SK-N-MC (cell line): ENCODE data around the gene OR5K2.

Source experiments
- EZH2 ChIP-seq: fragments of 200-600 bp; sonication (generic); IDR thresholded peaks from one replicate; pipeline ENCODE4 v1.6.1; 2017; ENCODE audit warnings: antibody characterized with exemption
- POLR2AphosphoS5 ChIP-seq: IDR thresholded peaks from 2 replicates; pipeline ENCODE4 v1.6.1; 2012; ENCODE audit warnings: mild to moderate bottlenecking, low read depth, low read length, borderline replicate concordance

DNA sequence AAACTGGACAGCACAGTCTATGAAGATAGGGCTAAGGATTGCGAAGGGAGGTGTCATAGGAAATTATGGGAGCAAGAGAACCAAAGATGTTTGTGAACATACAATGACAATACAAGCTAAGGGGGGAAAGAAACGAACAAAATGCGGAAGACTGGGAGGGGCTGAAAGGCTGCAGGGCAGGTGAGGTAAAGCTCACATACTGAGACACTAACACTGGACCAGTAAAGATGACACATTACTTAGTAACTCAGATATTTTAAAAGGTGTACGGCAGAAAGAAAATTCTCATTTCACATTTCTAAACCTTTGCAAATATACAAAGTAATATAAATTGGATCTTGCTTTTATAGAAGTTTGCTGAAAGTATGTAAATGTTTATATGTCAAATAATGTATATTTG, 15.1 kb downstream of the OR5K2 start:
- no peak for TF ChIP-seq POLR2AphosphoS5
- TF ChIP-seq EZH2, result no peak
